HepG2 (cell line): Measurements from ENCODE around the gene PFDN1.

ENCODE experiments used
- BHLHE40 ChIP-seq: IDR thresholded peaks from 2 replicates; pipeline ENCODE4 v1.6.1; 2011; ENCODE audit warnings: low read length, improper control_type of control experiment
- CTCF ChIP-seq: sonication (generic); formaldehyde crosslinking; IDR thresholded peaks from 2 replicates; pipeline ENCODE4 v1.5.0; 2020; ENCODE audit warnings: mild to moderate bottlenecking, missing genetic modification reagents, moderate library complexity
- DNMT1 ChIP-seq: sonication (generic); formaldehyde crosslinking; IDR thresholded peaks from 2 replicates; pipeline ENCODE4 v1.5.1; 2020; ENCODE audit warnings: mild to moderate bottlenecking, missing genetic modification reagents
- FOXK2 ChIP-seq: fragments of 450-650 bp; IDR thresholded peaks from 2 replicates; pipeline ENCODE4 v1.6.1; 2016
- IRF2 ChIP-seq: IDR thresholded peaks from 2 replicates; pipeline ENCODE4 v1.6.1; 2018; ENCODE audit warnings: missing genetic modification reagents, missing compliant biosample characterization
- TAF1 ChIP-seq: sonication (generic); formaldehyde crosslinking; IDR thresholded peaks from 2 replicates; pipeline ENCODE4 v1.4.0; 2020; ENCODE audit warnings: missing genetic modification reagents
- UBTF ChIP-seq: sonication (generic); formaldehyde crosslinking; IDR thresholded peaks from 2 replicates; pipeline ENCODE4 v1.4.0; 2020; ENCODE audit warnings: mild to moderate bottlenecking, missing genetic modification reagents
- YY1 ChIP-seq: IDR thresholded peaks from 2 replicates; pipeline ENCODE4 v1.6.1; 2011; ENCODE audit warnings: low read length, low read depth, moderate library complexity, mild to moderate bottlenecking; ENCODE audit not compliant: insufficient read depth, insufficient replicate concordance
- ZNF431 ChIP-seq: sonication (generic); formaldehyde crosslinking; IDR thresholded peaks from 2 replicates; pipeline ENCODE4 v1.9.0; 2022; ENCODE audit warnings: missing genetic modification reagents, low read depth, mild to moderate bottlenecking, borderline replicate concordance
- ZNF569 ChIP-seq: sonication (generic); formaldehyde crosslinking; IDR thresholded peaks from 2 replicates; pipeline ENCODE4 v1.5.0; 2020; ENCODE audit warnings: mild to moderate bottlenecking, missing genetic modification reagents, moderate library complexity, borderline replicate concordance
- ZNF644 ChIP-seq: IDR thresholded peaks from 2 replicates; pipeline ENCODE4 v1.6.1; 2016; ENCODE audit warnings: low read depth
- TF ChIP-seq, protein P1 (sequence below): sonication (generic); formaldehyde crosslinking; IDR thresholded peaks from 2 replicates; pipeline ENCODE4 v1.8.0; 2022; ENCODE audit warnings: missing genetic modification reagents, mild to moderate bottlenecking, borderline replicate concordance
- TF ChIP-seq, protein P2 (sequence below): IDR thresholded peaks from 2 replicates; pipeline ENCODE4 v1.6.1; 2012; ENCODE audit warnings: inconsistent platforms
- TF ChIP-seq, protein P3 (sequence below): fragments of 450-650 bp; IDR thresholded peaks from 2 replicates; pipeline ENCODE4 v1.6.1; 2017

DNA sequence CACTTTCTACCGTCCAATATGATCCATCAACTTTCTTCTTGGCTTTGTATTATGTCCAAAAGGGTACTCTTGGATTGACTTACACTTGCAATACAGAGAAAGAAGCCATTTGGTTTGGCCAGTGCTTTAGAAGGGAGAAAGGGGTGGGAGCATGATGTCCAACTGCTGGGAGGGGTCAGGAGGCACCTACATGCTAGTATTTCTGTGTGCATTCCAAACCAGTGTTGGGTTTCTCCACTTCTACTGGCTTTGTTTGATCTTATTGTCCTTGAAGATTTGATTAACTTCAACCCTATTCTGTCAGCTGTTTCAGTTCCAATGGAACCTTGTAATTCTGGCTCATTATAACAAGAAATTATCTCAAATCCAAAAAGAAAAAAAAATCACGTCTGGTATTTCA lies 100.3 kb downstream of the PFDN1 start:
- TF ChIP-seq UBTF (CRISPR knock-in tag) (no peak), DNMT1 (CRISPR knock-in tag) (no peak), CTCF (CRISPR knock-in tag) (no peak), ZNF431 (no peak), FOXK2 (no peak), YY1 (no peak), ZNF644 (no peak), IRF2 (CRISPR knock-in tag) (no peak), BHLHE40 (no peak), ZNF569 (CRISPR knock-in tag) (no peak), TAF1 (CRISPR knock-in tag) (no peak)
- TF ChIP-seq, protein P1, sequence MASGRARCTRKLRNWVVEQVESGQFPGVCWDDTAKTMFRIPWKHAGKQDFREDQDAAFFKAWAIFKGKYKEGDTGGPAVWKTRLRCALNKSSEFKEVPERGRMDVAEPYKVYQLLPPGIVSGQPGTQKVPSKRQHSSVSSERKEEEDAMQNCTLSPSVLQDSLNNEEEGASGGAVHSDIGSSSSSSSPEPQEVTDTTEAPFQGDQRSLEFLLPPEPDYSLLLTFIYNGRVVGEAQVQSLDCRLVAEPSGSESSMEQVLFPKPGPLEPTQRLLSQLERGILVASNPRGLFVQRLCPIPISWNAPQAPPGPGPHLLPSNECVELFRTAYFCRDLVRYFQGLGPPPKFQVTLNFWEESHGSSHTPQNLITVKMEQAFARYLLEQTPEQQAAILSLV (CRISPR knock-in tag) = no peak
- TF ChIP-seq, protein P2, sequence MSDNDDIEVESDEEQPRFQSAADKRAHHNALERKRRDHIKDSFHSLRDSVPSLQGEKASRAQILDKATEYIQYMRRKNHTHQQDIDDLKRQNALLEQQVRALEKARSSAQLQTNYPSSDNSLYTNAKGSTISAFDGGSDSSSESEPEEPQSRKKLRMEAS = no peak
- TF ChIP-seq, protein P3, sequence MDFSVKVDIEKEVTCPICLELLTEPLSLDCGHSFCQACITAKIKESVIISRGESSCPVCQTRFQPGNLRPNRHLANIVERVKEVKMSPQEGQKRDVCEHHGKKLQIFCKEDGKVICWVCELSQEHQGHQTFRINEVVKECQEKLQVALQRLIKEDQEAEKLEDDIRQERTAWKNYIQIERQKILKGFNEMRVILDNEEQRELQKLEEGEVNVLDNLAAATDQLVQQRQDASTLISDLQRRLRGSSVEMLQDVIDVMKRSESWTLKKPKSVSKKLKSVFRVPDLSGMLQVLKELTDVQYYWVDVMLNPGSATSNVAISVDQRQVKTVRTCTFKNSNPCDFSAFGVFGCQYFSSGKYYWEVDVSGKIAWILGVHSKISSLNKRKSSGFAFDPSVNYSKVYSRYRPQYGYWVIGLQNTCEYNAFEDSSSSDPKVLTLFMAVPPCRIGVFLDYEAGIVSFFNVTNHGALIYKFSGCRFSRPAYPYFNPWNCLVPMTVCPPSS = no peak
